RPMI8226 (cell line): Measurements from ENCODE around the gene MARCHF5.
"Not testable (repeated sequence)": the region's sequence is repeated elsewhere in the genome, so short reads cannot be mapped to it uniquely, and the experiment has no call there.

Experiments
- DNase-seq: peaks from one replicate; pipeline ENCODE4 v3.0.0-alpha.2; 2015

Gene MARCHF5

GRCh38 chr10:92305133-92306072 lies 14.4 kb downstream of the MARCHF5 start:
- no peak for DNase-seq

DNA sequence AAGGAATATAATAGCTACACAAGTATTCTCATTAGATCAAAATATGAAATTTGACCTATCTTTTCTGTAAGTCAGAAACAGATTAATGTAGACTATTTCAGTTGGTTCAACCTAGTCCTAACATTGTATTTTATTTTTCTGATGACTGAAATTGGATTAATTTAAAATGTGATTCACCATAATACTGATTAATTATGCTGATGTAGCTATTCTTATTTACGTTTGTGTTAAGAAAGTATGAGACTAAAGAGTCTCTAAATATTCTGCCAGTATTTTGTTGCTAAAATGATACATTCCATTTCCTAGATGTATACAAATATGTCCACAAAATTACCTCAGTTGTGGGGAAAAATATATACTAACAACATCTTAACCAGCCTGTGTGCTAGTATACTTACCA lies 18.3 kb downstream of the MARCHF5 start:
- DNase-seq, result no peak

- no peak for DNase-seq
These were observed 22.8 kb downstream of the MARCHF5 start for GRCh38 chr10:92313750-92314149.

- no peak for DNase-seq
These were observed 25.6 kb downstream of the MARCHF5 start for GRCh38 chr10:92316610-92317009.

DNA sequence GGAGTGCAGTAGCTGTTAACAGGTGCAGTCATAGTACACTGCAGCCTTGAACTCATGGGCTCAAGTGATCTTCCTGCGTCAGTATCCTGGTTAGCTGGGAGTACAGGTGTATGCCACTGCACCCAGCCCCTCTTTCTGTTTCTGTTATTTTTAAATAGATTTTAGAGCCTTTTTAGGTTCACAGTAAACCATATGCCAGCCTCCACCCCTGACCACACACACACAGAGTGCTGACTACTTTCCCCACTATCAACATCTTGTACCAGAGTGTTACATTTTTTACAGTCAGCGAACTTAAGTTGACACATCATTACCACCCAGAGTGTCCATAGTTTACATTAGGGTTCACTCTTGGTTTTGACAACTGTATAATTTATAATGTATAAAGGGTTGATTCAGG lies 32.1 kb downstream of the MARCHF5 start:
- no peak for DNase-seq

DNA sequence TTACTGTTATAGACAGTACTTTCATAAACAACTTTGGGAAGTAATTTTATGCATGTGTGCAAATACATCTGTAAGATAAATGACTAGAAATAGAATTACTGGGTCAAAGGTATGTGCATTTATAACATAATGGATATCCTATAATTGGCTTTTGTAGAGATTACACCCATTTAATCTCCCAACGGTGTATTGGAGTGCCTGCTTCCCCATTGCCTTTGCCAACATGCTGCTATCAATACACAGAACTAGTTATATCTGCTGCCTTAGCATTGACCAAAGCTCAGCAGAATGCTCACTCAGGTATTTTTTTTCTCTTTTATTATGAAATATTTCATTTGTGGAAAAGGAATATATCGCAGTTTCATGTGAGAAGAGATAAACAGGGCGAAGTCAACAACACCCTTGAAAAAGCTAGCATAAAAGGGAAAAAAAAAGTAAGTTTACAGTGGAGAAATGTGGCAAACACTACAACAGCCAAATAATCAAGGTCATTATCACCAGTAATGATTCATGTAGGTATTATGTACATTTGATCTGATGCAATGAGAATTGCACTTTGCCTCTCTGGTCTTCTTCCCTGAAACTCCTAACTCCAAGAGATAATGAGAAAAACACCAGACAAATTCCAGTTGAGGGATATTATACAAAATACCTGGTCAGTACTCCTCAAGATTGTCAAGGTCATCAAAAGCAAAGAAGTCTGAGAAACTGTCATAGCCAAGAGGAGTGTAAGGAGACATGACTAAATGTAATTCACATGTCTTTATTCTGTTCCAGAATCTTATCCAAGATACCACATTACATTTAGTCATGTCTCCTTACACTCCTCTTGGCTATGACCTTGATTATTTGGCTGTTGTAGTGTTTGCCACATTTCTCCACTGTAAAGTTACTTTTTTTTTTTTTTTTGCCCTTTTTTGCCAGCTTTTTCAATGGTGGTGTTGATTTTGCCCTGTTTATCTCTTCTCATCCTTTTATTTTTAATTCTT lies 36.8 kb downstream of the MARCHF5 start:
- DNase-seq, result no peak

DNA sequence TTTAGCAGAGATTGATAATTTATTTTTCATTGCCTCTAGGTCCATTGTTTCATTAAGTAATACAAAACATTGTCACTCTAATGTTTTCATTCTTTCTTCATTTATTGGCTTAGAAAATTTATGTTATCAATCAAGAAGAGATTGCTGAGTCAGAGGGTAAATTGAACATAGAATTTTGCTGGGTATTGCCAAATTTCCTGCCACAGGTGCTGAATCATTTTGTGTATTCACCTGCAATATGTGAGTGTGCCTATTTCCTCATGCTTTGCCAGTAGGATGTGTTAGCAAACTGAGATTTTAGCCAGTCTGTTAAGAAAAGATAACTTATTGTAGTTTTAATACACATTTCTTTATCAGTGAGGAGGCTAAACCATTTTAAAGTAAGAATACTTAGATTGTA lies 38.0 kb downstream of the MARCHF5 start:
- no peak for DNase-seq

- DNase-seq, result not testable (repeated sequence)
These were observed 39.0 kb downstream of the MARCHF5 start for GRCh38 chr10:92329927-92330326.

GRCh38 chr10:92342796-92343195 lies 51.8 kb downstream of the MARCHF5 start:
- no peak for DNase-seq

- DNase-seq, result not testable (repeated sequence)
These were observed 54.6 kb downstream of the MARCHF5 start for GRCh38 chr10:92345575-92345974.

DNA sequence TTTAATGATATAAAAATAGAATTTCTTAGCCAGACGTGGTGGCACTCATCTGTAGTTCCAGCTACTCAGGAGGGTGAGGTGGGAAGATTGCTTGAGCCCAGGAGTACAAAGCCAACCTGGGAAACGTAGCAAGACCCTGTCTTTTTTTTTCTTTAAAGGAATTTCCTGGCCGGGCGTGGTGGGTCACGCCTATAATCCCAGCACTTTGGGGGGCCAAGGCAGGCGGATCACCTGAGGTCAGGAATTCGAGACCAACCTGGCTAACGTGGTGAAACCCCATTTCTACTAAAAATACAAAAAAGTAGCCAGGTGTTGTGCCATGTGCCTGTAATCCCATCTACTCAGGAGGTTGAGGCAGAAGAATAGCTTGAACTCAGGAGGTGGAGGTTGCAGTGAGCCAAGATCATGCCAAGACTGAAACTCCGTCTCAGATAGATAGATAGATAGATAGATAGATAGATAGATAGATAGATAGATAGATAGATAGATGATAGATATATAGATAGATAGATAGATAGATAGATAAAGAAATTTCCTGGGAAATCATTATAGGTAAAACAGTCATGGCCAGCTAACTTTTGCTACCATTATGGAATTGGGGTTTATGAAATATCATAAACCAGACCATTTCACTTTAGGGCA lies 56.2 kb downstream of the MARCHF5 start:
- not testable (repeated sequence) for DNase-seq

DNA sequence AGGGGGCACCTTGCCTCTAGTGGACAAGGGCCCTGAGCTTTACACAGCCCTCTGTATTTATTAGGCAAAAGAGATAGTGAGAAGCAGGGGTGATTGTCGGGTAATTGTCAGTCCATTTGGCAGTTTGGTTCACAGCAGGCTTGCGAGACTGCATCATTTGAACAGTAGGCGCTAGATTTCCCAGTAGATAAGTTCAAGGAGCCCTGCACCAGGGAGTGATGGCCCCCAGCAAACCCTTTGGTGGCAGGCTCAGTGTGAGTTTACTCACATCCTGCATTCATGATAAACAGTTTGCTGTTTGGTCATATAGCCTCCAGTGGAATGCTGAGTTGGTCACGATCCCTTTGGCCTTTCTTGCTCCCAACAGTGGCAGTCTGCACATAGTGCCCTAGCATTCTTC lies 59.4 kb downstream of the MARCHF5 start:
- no peak for DNase-seq

DNA sequence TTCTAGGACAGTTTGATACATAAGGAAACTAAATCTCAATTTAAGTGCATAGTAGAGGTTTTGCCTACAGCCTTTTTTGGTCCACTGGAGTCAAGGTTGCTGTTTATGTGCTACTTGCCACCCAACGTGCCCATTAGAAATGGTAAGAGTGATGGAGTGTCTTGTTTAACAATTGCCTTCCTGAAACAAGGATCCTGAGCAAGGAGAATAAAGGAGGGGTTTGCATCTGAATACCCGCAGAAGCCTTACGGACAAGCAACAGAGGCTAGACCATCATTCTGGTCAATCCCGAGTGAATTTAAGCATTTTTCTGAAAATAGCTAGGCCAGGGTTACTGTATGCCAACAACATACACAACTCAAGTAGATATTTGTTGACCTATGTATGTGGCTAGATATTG lies 63.6 kb downstream of the MARCHF5 start:
- no peak for DNase-seq

GRCh38 chr10:92356041-92356440 lies 65.1 kb downstream of the MARCHF5 start:
- no peak for DNase-seq

GRCh38 chr10:92363498-92363897 lies 72.5 kb downstream of the MARCHF5 start:
- DNase-seq, result no peak

DNA sequence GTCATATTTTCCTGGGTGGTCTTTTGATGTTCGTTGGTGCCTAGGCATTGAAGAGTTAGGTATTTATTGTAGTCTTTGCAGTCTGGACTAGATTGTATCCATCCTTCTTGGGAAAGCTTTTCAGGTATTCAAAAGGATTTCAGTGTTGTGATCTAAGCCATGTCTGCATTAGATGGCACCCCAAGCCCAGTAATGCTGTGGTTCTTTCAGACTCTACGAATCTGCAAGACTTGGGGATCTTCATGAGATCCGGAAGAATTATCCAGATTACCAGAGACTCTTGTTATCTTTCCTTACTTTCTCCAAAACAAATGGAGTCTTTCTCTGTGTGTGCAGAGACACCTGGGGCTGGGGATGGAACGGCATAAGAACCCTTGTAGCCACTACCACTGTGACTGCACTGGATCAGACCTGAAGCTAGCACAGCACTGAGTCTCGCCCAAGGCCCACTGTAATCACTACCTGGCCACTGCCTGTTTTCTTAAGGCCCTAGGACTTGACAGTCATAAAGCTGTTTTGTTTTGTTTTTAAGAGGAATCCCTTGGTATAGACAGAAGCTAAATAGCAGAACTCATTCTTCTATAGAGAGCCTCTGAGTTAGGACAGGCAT lies 75.5 kb downstream of the MARCHF5 start:
- no peak for DNase-seq

GRCh38 chr10:92377962-92378361 lies 87.0 kb downstream of the MARCHF5 start:
- DNase-seq, result no peak

- no peak for DNase-seq
These were observed 90.6 kb downstream of the MARCHF5 start for GRCh38 chr10:92381543-92381954.

DNA sequence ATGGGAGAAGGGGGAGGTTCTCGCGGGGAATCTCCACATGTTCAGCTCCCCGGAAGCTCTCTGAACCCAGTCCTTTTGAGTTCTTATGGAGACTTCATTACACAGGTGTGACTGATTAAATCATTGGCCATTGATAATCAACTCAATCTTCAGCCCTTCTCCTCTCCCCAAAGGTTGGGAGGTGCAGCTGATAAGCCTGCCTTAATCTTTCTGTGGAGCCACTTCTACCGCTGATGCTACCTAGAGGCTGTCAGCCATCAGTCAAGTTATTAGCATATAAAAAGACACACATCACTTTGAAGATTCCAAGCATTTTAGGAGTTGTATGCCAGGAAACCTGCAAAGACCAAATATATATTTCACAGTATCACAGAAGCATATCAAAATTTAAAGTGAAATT lies 91.7 kb downstream of the MARCHF5 start:
- DNase-seq, result no peak

GRCh38 chr10:92384741-92385140 lies 93.8 kb downstream of the MARCHF5 start:
- no peak for DNase-seq

GRCh38 chr10:92385831-92386230 lies 94.9 kb downstream of the MARCHF5 start:
- DNase-seq, result no peak

- DNase-seq, result peak; percentile 61
These were observed 96.4 kb downstream of the MARCHF5 start for GRCh38 chr10:92387289-92387940.
